ENCODE data around the gene HNRNPA2B1. TPM values are rescaled to one million over a fixed set of nuclear protein-coding genes. Genes with fewer than 3 reads are reported as not detected.
"Not testable (repeated sequence)": the region's sequence is repeated elsewhere in the genome, so short reads cannot be mapped to it uniquely, and the experiment has no call there.

Gene HNRNPA2B1
- total RNA-seq, 2 donors from 2014 or later, result 695 to 940 TPM

- ATAC-seq, result peak; percentile 60 to 68
- peak; percentile 88 to 94 for DNase-seq (ENCODE audit: low spot score in 2 of 2)
- Mint-ChIP-seq H3K9me3 (no peaks in the 10 kb centered on the region), H3K27ac (peak within 1 kb of the TSS; percentile 99 to 100), H3K36me3 (peaks cover 83 to 87% of the 10 kb centered on the region in 2 donors)
Measured at GRCh38 chr7:26201247-26202018, 887 bp upstream of the HNRNPA2B1 start, which contains the start of gene CBX3. Gene CBX3 (plus strand): TSS chr7:26201745. CDS start chr7:26202999, 1,254 bp downstream.

- DNase-seq (ENCODE audit: low spot score in 2 of 2) (peak; percentile 73 to 79), ATAC-seq (peak; percentile 24 to 31)
- H3K27ac Mint-ChIP-seq, result peak overlapping the region; percentile 99 to 100
- H3K36me3 Mint-ChIP-seq, result peaks cover 84 to 87% of the 10 kb centered on the region in 2 donors
- H3K9me3 Mint-ChIP-seq, result no peaks in the 10 kb centered on the region
Measured at GRCh38 chr7:26200038-26200443, 505 bp downstream of the HNRNPA2B1 start.

- H3K36me3 Mint-ChIP-seq, result peaks cover 80 to 86% of the 10 kb centered on the region in 2 donors
- no peaks in the 10 kb centered on the region for H3K9me3 Mint-ChIP-seq
- ATAC-seq (no peak), DNase-seq (ENCODE audit: low spot score in 2 of 2) (peak in 1 of 2 donors; percentile 50)
- peak overlapping the region; percentile 99 to 100 for H3K27ac Mint-ChIP-seq
Measured at GRCh38 chr7:26199301-26200037, 1.1 kb downstream of the HNRNPA2B1 start.

GRCh38 chr7:26198781-26199169 lies 1.8 kb downstream of the HNRNPA2B1 start:
- DNase-seq (ENCODE audit: low spot score in 2 of 2) (no peak), ATAC-seq (no peak)
- Mint-ChIP-seq H3K27ac (peak overlapping the region; percentile 99 to 100), H3K36me3 (peaks cover 80 to 86% of the 10 kb centered on the region in 2 donors), H3K9me3 (no peaks in the 10 kb centered on the region)

- H3K36me3 Mint-ChIP-seq, result peaks cover 81 to 86% of the 10 kb centered on the region in 2 donors
Measured at GRCh38 chr7:26198133-26198780, 2.3 kb downstream of the HNRNPA2B1 start.

GRCh38 chr7:26197153-26198115 lies 3.1 kb downstream of the HNRNPA2B1 start:
- H3K36me3 Mint-ChIP-seq, result peaks cover 81 to 86% of the 10 kb centered on the region in 2 donors
- no peaks in the 10 kb centered on the region for H3K9me3 Mint-ChIP-seq
- H3K27ac Mint-ChIP-seq, result peak overlapping the region; percentile 99 to 100
- ATAC-seq (no peak), DNase-seq (ENCODE audit: low spot score in 2 of 2) (no peak)

More at GRCh38 chr7:26198133-26198780, 2.3 kb downstream of the HNRNPA2B1 start:
- Mint-ChIP-seq H3K27ac (peak overlapping the region; percentile 99 to 100), H3K9me3 (no peaks in the 10 kb centered on the region)
- ATAC-seq, result no peak
- no peak for DNase-seq (ENCODE audit: low spot score in 2 of 2)

GRCh38 chr7:26195867-26196657 lies 4.5 kb downstream of the HNRNPA2B1 start:
- H3K36me3 Mint-ChIP-seq, result peaks cover 86 to 98% of the 10 kb centered on the region in 2 donors
- H3K27ac Mint-ChIP-seq, result peak overlapping the region; percentile 99 to 100
- no peak for DNase-seq (ENCODE audit: low spot score in 2 of 2)
- H3K9me3 Mint-ChIP-seq, result no peaks in the 10 kb centered on the region
- no peak for ATAC-seq

GRCh38 chr7:26195182-26195581 lies 5.4 kb downstream of the HNRNPA2B1 start:
- Mint-ChIP-seq H3K27ac (peak overlapping the region; percentile 99 to 100), H3K36me3 (peaks cover 87 to 99% of the 10 kb centered on the region in 2 donors), H3K9me3 (no peaks in the 10 kb centered on the region)
- ATAC-seq, result no peak
- DNase-seq (ENCODE audit: low spot score in 2 of 2), result no peak

- DNase-seq (ENCODE audit: low spot score in 2 of 2); ATAC-seq; H3K9me3 Mint-ChIP-seq: not testable (repeated sequence)
- Mint-ChIP-seq H3K27ac (peak overlapping the region; percentile 99 to 100), H3K36me3 (peaks cover 84 to 97% of the 10 kb centered on the region in 2 donors)
Measured at GRCh38 chr7:26194764-26195163, 5.8 kb downstream of the HNRNPA2B1 start.

- ATAC-seq, result no peak
- Mint-ChIP-seq H3K9me3 (no peaks in the 10 kb centered on the region), H3K27ac (peak overlapping the region; percentile 99 to 100)
Measured at GRCh38 chr7:26193432-26194207, 6.9 kb downstream of the HNRNPA2B1 start.

GRCh38 chr7:26192485-26193087 lies 8.0 kb downstream of the HNRNPA2B1 start:
- ATAC-seq (no peak), DNase-seq (ENCODE audit: low spot score in 2 of 2) (no peak)
- no peaks in the 10 kb centered on the region for H3K9me3 Mint-ChIP-seq
- peak overlapping the region; percentile 99 to 100 for H3K27ac Mint-ChIP-seq
- H3K36me3 Mint-ChIP-seq, result peaks cover 64 to 91% of the 10 kb centered on the region in 2 donors

More at GRCh38 chr7:26193432-26194207, 6.9 kb downstream of the HNRNPA2B1 start:
- peaks cover 73 to 95% of the 10 kb centered on the region in 2 donors for H3K36me3 Mint-ChIP-seq
- DNase-seq (ENCODE audit: low spot score in 2 of 2), result no peak

GRCh38 chr7:26191974-26192479 lies 8.5 kb downstream of the HNRNPA2B1 start:
- Mint-ChIP-seq H3K36me3 (peaks cover 59 to 85% of the 10 kb centered on the region in 2 donors), H3K27ac (peak overlapping the region; percentile 99 to 100), H3K9me3 (no peaks in the 10 kb centered on the region)
- ATAC-seq (no peak), DNase-seq (ENCODE audit: low spot score in 2 of 2) (no peak)

- Mint-ChIP-seq H3K27ac (peak overlapping the region; percentile 99 to 100), H3K9me3 (no peaks in the 10 kb centered on the region), H3K36me3 (peaks cover 53 to 83% of the 10 kb centered on the region in 2 donors)
- DNase-seq (ENCODE audit: low spot score in 2 of 2) (no peak), ATAC-seq (no peak)
Measured at GRCh38 chr7:26191233-26191973, 9.1 kb downstream of the HNRNPA2B1 start.
